HepG2 (cell line): Measurements from ENCODE around the gene TCF25. TPM values are rescaled to one million over a fixed set of nuclear protein-coding genes. Genes with fewer than 3 reads are reported as not detected.

ENCODE experiments used
- ATF7-NPFF ChIP-seq: sonication (generic); formaldehyde crosslinking; IDR thresholded peaks from 2 replicates; pipeline ENCODE4 v1.8.1; 2023; ENCODE audit warnings: mild to moderate bottlenecking, low read depth, missing genetic modification reagents, moderate library complexity
- ATM ChIP-seq: fragments of 450-650 bp; IDR thresholded peaks from 2 replicates; pipeline ENCODE4 v1.7.1; 2017; ENCODE audit warnings: mild to moderate bottlenecking, borderline replicate concordance
- BRD4 ChIP-seq: sonication (generic); formaldehyde crosslinking; IDR thresholded peaks from 2 replicates; pipeline ENCODE4 v1.4.0; 2020; ENCODE audit warnings: missing genetic modification reagents
- CAMTA2 ChIP-seq: sonication (generic); formaldehyde crosslinking; IDR thresholded peaks from 2 replicates; pipeline ENCODE4 v1.4.0; 2020; ENCODE audit warnings: mild to moderate bottlenecking, missing genetic modification reagents, borderline replicate concordance
- CHD2 ChIP-seq: IDR thresholded peaks from 2 replicates; pipeline ENCODE4 v1.6.1; 2011; ENCODE audit warnings: low read depth, low read length, improper control_type of control experiment
- GABPA ChIP-seq, 2 experiments: IDR thresholded peaks; 2 replicates each; pipeline ENCODE4 v1.6.1; 2011 to 2016; ENCODE audit warnings: low read depth in 2 of 2, low read length in 1 of 2, missing biosample characterization in 1 of 2, missing genetic modification characterization in 1 of 2
- GTF3A ChIP-seq: sonication (generic); formaldehyde crosslinking; conservative IDR thresholded peaks from 2 replicates; pipeline ENCODE4 v1.4.0; 2020; ENCODE audit warnings: mild to moderate bottlenecking, missing genetic modification reagents
- MBD4 ChIP-seq: IDR thresholded peaks from 2 replicates; pipeline ENCODE4 v1.6.1; 2012; ENCODE audit warnings: low read length, inconsistent platforms, borderline replicate concordance
- MTA1 ChIP-seq: sonication (generic); formaldehyde crosslinking; IDR thresholded peaks from 2 replicates; pipeline ENCODE4 v1.4.0; 2020; ENCODE audit warnings: missing genetic modification reagents, mild to moderate bottlenecking, borderline replicate concordance
- MXD4 ChIP-seq: IDR thresholded peaks from 2 replicates; pipeline ENCODE4 v1.6.1; 2016; ENCODE audit warnings: mild to moderate bottlenecking, missing biosample characterization, missing genetic modification reagents
- RBFOX2 ChIP-seq: fragments of 200-400 bp; formaldehyde crosslinking; IDR thresholded peaks from 2 replicates; pipeline ENCODE4 v1.6.1; 2017; ENCODE audit warnings: low read depth, mild to moderate bottlenecking, low read length
- SIN3B ChIP-seq: fragments of 150-350 bp; IDR thresholded peaks from 2 replicates; pipeline ENCODE4 v1.6.1; 2014; ENCODE audit warnings: low read length
- ZBTB21 ChIP-seq: sonication (generic); formaldehyde crosslinking; IDR thresholded peaks from 2 replicates; pipeline ENCODE4 v1.4.0; 2020; ENCODE audit warnings: missing genetic modification reagents
- ZMYM3 ChIP-seq: sonication (generic); formaldehyde crosslinking; IDR thresholded peaks from 2 replicates; pipeline ENCODE4 v1.5.1; 2020; ENCODE audit warnings: mild to moderate bottlenecking, missing genetic modification reagents
- ZMYM4 ChIP-seq: sonication (generic); formaldehyde crosslinking; IDR thresholded peaks from 2 replicates; pipeline ENCODE4 v1.8.1; 2023; ENCODE audit warnings: mild to moderate bottlenecking, missing genetic modification reagents
- ZNF3 ChIP-seq: IDR thresholded peaks from 2 replicates; pipeline ENCODE4 v1.7.0; 2017; ENCODE audit warnings: inconsistent platforms
- ZNF430 ChIP-seq: sonication (generic); formaldehyde crosslinking; IDR thresholded peaks from 2 replicates; pipeline ENCODE4 v1.9.0; 2021; ENCODE audit warnings: mild to moderate bottlenecking, missing genetic modification reagents
- ZNF589 ChIP-seq: sonication (generic); formaldehyde crosslinking; conservative IDR thresholded peaks from 2 replicates; pipeline ENCODE4 v1.8.0; 2022; ENCODE audit warnings: mild to moderate bottlenecking, moderate library complexity, missing genetic modification reagents
- ZNF746 ChIP-seq: sonication (generic); formaldehyde crosslinking; IDR thresholded peaks from 2 replicates; pipeline ENCODE4 v1.8.0; 2022; ENCODE audit warnings: mild to moderate bottlenecking, missing genetic modification reagents
- polyA plus RNA-seq, 8 experiments: library from polyadenylated mRNA; depleted of rRNA in 3 of 8; stranded (reverse) in 7 of 8; unstranded in 1 of 8; fragments of >200 nt; fragmentation: Illumina TruSeq in 4 of 8; extraction: Trizol in 4 of 8; gene quantifications; 2 replicates each; pipeline versions ENCODE4 v1.2.1 to v1.2.3, GENCODE V29; 2011 to 2016; ENCODE audit warnings: low read depth in 4 of 8, missing spikeins in 1 of 8, mixed read lengths in 1 of 8; ENCODE audit not compliant: insufficient read depth in 1 of 8
- total RNA-seq, 5 experiments: library from RNA; depleted of rRNA; stranded (reverse); fragments of >200 nt; fragmentation: Illumina TruSeq; extraction: Trizol; gene quantifications; 2 replicates each; pipeline ENCODE4 v1.2.3, GENCODE V29; 2016; ENCODE audit warnings: low read depth in 1 of 5
- TF ChIP-seq, protein P1 (sequence below): sonication (generic); formaldehyde crosslinking; IDR thresholded peaks from 2 replicates; pipeline ENCODE4 v1.8.0; 2022; ENCODE audit warnings: mild to moderate bottlenecking, missing genetic modification reagents, borderline replicate concordance
- TF ChIP-seq, protein P2 (sequence below): IDR thresholded peaks from 2 replicates; pipeline ENCODE4 v1.6.1; 2016; ENCODE audit warnings: mild to moderate bottlenecking, missing biosample characterization, missing genetic modification reagents
- TF ChIP-seq, protein P3 (sequence below): sonication (generic); formaldehyde crosslinking; IDR thresholded peaks from 2 replicates; pipeline ENCODE4 v1.5.0; 2020; ENCODE audit warnings: mild to moderate bottlenecking, low read depth, missing genetic modification reagents, borderline replicate concordance
- TF ChIP-seq, protein P4 (sequence below): sonication (generic); formaldehyde crosslinking; IDR thresholded peaks from 2 replicates; pipeline ENCODE4 v1.8.0; 2023; ENCODE audit warnings: mild to moderate bottlenecking, missing genetic modification reagents
- TF ChIP-seq, protein P5 (sequence below): IDR thresholded peaks from 2 replicates; pipeline ENCODE4 v1.6.1; 2016; ENCODE audit warnings: low read depth, borderline replicate concordance

TCF25 gene
- total and polyA plus RNA-seq, 2 of the 13 experiments (the other 11 are each of a cell fraction or from before 2014, with no cell fraction given) = 138 to 206 TPM

DNA sequence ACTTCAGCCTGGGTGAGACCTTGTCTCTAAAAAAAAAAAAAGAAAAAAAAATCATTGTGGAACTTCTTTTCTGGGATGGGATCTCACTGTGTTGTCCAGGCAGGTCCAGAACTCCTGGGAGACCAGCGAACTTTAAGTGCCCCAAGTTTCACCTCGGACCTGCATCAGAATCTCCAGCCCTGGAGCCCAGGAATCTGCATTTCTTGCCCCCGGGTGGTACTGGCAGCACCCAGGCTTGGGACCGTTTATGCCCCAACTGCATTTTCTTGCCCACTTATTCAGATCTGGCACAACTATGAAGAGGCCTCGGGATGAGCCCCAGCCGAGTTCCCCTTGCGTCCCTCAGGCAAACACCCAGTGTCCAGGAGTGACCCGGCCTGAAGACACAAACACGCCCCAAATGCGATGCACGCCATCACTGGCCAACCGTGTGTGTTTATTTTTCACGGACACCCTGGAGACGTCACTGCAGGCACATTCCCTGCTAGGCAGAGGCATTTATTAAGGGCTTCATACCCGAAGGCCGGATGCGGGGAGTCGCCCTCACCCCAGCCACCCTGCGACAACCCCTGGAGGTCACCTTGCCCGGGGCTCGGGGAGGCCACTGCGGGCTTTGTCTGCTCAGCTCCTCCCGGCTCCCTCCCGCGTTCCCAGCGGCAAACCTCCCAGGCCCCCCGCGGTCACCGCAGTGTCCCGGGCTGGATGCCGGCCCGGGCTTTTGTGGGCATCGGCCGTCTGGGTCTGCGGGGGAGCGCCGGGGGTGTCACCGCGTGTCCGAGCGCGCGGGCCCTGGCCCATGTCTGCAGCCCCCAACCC lies 45.8 kb upstream of the TCF25 start (continued):
- TF ChIP-seq ZNF3 (CRISPR knock-in tag) = no peak
- TF ChIP-seq, protein P1, sequence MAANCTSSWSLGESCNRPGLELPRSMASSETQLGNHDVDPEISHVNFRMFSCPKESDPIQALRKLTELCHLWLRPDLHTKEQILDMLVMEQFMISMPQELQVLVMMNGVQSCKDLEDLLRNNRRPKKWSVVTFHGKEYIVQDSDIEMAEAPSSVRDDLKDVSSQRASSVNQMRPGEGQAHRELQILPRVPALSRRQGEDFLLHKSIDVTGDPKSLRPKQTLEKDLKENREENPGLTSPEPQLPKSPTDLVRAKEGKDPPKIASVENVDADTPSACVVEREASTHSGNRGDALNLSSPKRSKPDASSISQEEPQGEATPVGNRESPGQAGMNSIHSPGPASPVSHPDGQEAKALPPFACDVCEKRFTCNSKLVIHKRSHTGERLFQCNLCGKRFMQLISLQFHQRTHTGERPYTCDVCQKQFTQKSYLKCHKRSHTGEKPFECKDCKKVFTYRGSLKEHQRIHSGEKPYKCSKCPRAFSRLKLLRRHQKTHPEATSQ (CRISPR knock-in tag) = no peak
- no peak for TF ChIP-seq MBD4
- TF ChIP-seq ATF7-NPFF (CRISPR knock-in tag) = no peak
- TF ChIP-seq MTA1 (CRISPR knock-in tag) = no peak
- TF ChIP-seq ZBTB21 (CRISPR knock-in tag) = 0 out of 2 replicates have a peak, but pooled peaks have one; percentile 27
- TF ChIP-seq, protein P2, sequence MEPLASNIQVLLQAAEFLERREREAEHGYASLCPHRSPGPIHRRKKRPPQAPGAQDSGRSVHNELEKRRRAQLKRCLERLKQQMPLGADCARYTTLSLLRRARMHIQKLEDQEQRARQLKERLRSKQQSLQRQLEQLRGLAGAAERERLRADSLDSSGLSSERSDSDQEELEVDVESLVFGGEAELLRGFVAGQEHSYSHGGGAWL = no peak; the same call in none of the 2 replicates
- TF ChIP-seq, protein P3, sequence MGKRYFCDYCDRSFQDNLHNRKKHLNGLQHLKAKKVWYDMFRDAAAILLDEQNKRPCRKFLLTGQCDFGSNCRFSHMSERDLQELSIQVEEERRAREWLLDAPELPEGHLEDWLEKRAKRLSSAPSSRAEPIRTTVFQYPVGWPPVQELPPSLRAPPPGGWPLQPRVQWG (CRISPR knock-in tag) = no peak
- TF ChIP-seq GTF3A = no peak
- TF ChIP-seq RBFOX2 = peak; percentile 86
- TF ChIP-seq GABPA (IDR thresholded peaks at IDR 0.05; ENCODE audit: low read depth, low read length) = no peak
- TF ChIP-seq GABPA (CRISPR knock-in tag; IDR thresholded peaks at IDR 0.05; ENCODE audit: low read depth) = peak; percentile 16; the same call in 1 of the 2 replicates
- TF ChIP-seq, protein P4, sequence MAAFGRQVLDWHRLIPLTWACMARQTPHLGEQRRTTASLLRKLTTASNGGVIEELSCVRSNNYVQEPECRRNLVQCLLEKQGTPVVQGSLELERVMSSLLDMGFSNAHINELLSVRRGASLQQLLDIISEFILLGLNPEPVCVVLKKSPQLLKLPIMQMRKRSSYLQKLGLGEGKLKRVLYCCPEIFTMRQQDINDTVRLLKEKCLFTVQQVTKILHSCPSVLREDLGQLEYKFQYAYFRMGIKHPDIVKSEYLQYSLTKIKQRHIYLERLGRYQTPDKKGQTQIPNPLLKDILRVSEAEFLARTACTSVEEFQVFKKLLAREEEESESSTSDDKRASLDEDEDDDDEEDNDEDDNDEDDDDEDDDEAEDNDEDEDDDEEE (CRISPR knock-in tag) = peak; percentile 65; the same call in 1 of the 2 replicates
- TF ChIP-seq CAMTA2 (CRISPR knock-in tag) = peak; percentile 92; the same call in 1 of the 2 replicates
- no peak for TF ChIP-seq MXD4 (CRISPR knock-in tag)
- no peak for TF ChIP-seq ZNF589 (CRISPR knock-in tag)
- no peak; the same call in 1 of the 2 replicates for TF ChIP-seq ZNF430 (CRISPR knock-in tag)
- TF ChIP-seq CHD2 = no peak
- TF ChIP-seq, protein P5, sequence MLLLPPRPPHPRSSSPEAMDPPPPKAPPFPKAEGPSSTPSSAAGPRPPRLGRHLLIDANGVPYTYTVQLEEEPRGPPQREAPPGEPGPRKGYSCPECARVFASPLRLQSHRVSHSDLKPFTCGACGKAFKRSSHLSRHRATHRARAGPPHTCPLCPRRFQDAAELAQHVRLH = peak; percentile 14; the same call in 1 of the 2 replicates
- TF ChIP-seq ZNF746 (CRISPR knock-in tag) = no peak; the same call in 1 of the 2 replicates
- peak; percentile 76 for TF ChIP-seq ZMYM3 (CRISPR knock-in tag)
- no peak for TF ChIP-seq SIN3B
- TF ChIP-seq ATM = no peak
- TF ChIP-seq ZMYM4 = peak; percentile 37; the same call in 1 of the 2 replicates
- TF ChIP-seq BRD4 (CRISPR knock-in tag) = no peak
